GM12878 (cell line): ENCODE measurements around the gene SYNGR2. TPM values are rescaled to one million over a fixed set of nuclear protein-coding genes. Genes with fewer than 3 reads are reported as not detected.

ENCODE experiments used
- EGR1 ChIP-seq, 2 experiments: IDR thresholded peaks; 1 replicate in 1 of 2; 2 replicates in 1 of 2; pipeline ENCODE4 v1.6.1; 2011 to 2012; ENCODE audit warnings: low read depth in 2 of 2, low read length in 2 of 2, borderline replicate concordance in 1 of 2, mild to moderate bottlenecking in 1 of 2, moderate library complexity in 1 of 2
- FOXM1 ChIP-seq: IDR thresholded peaks from 2 replicates; pipeline ENCODE4 v1.6.1; 2012; ENCODE audit warnings: low read depth, mild to moderate bottlenecking, inconsistent platforms, low read length, moderate library complexity
- HDGF ChIP-seq: fragments of 450-650 bp; IDR thresholded peaks from 2 replicates; pipeline ENCODE4 v1.6.1; 2016; ENCODE audit warnings: antibody characterized with exemption
- IKZF2 ChIP-seq, 2 experiments: fragments of 450-650 bp; IDR thresholded peaks; 2 replicates each; pipeline ENCODE4 v1.6.1; 2017; ENCODE audit warnings: mild to moderate bottlenecking in 2 of 2, moderate library complexity in 2 of 2
- MYC ChIP-seq: IDR thresholded peaks from 2 replicates; pipeline ENCODE4 v1.6.1; 2011; ENCODE audit warnings: mild to moderate bottlenecking, low read length, moderate library complexity, inconsistent platforms; ENCODE audit not compliant: insufficient read depth, insufficient replicate concordance, insufficient read length, severe bottlenecking
- NR2C2 ChIP-seq: IDR thresholded peaks from 2 replicates; pipeline ENCODE4 v1.6.1; 2011; ENCODE audit warnings: borderline replicate concordance, low read depth; ENCODE audit not compliant: control insufficient read depth, insufficient read length
- POLR2A ChIP-seq: IDR thresholded peaks from 2 replicates; pipeline ENCODE4 v1.6.1; 2011; ENCODE audit warnings: low read depth, mild to moderate bottlenecking, low read length
- RAD21 ChIP-seq: IDR thresholded peaks from 2 replicates; pipeline ENCODE4 v1.6.1; 2011; ENCODE audit warnings: mild to moderate bottlenecking, low read depth, low read length, moderate library complexity; ENCODE audit not compliant: insufficient read depth
- SMC3 ChIP-seq: IDR thresholded peaks from 2 replicates; pipeline ENCODE4 v1.6.1; 2011; ENCODE audit warnings: low read length, improper control_type of control experiment, borderline replicate concordance
- SUZ12 ChIP-seq: fragments of 200-600 bp; sonication (generic); IDR thresholded peaks from one replicate; pipeline ENCODE4 v1.6.1; 2018; ENCODE audit warnings: antibody characterized with exemption, mild to moderate bottlenecking; ENCODE audit not compliant: unreplicated experiment
- YY1 ChIP-seq: IDR thresholded peaks from 2 replicates; pipeline ENCODE4 v1.6.1; 2011; ENCODE audit warnings: low read depth, mild to moderate bottlenecking, low read length
- ZBED1 ChIP-seq: IDR thresholded peaks from 2 replicates; pipeline ENCODE4 v1.6.1; 2016; ENCODE audit warnings: borderline replicate concordance
- ZBTB4 ChIP-seq: fragments of 450-650 bp; formaldehyde crosslinking; IDR thresholded peaks from 2 replicates; pipeline ENCODE4 v1.4.0; 2022; ENCODE audit warnings: mild to moderate bottlenecking, moderate library complexity
- ZNF217 ChIP-seq: fragments of 450-650 bp; IDR thresholded peaks from 2 replicates; pipeline ENCODE4 v1.6.1; 2017; ENCODE audit warnings: antibody characterized with exemption, mild to moderate bottlenecking
- ZNF24 ChIP-seq: fragments of 450-650 bp; IDR thresholded peaks from 2 replicates; pipeline ENCODE4 v1.6.1; 2017; ENCODE audit warnings: antibody characterized with exemption, mild to moderate bottlenecking
- polyA plus RNA-seq, 11 experiments: library from polyadenylated mRNA; depleted of rRNA in 4 of 11; unstranded in 6 of 11; stranded (reverse) in 5 of 11; fragments of >200 nt; fragmentation: Nextera tagmentation in 4 of 11; fragmentation: Illumina TruSeq in 1 of 11; extraction: Ambion mirVana in 4 of 11; extraction: Trizol in 1 of 11; gene quantifications; 1 replicate in 1 of 11; 2 replicates in 10 of 11; pipeline versions ENCODE4 v1.2.1 to v1.2.3, GENCODE V29; 2011 to 2016; ENCODE audit warnings: inconsistent platforms in 2 of 11, missing spikeins in 2 of 11, low read depth in 1 of 11
- total RNA-seq, 4 experiments: library from RNA; depleted of rRNA in 3 of 4; stranded (reverse); fragments of >200 nt in 3 of 4; fragmentation: Illumina TruSeq in 1 of 4; extraction: Trizol in 1 of 4; gene quantifications; 2 replicates each; pipeline versions ENCODE4 v1.2.1 to v1.2.3, GENCODE V29; 2013 to 2021

SYNGR2 gene
- total and polyA plus RNA-seq, 10 of the 15 experiments (the other 5 are each of a cell fraction or from before 2014, with no cell fraction given), result 4.4 to 529 (median 261) TPM

GRCh38 chr17:78133971-78134898 lies 34.1 kb upstream of the SYNGR2 start (continued):
- peak; percentile 100 for TF ChIP-seq HDGF
- TF ChIP-seq ZBTB4 (CRISPR knock-in tag), result no peak
- TF ChIP-seq SMC3, result peak; percentile 73
- peak; percentile 87 for TF ChIP-seq ZNF24
- TF ChIP-seq NR2C2, result no peak
- peak; percentile 65; the same call in 1 of the 2 replicates for TF ChIP-seq YY1
- TF ChIP-seq SUZ12, result no peak
- no peak for TF ChIP-seq FOXM1
- TF ChIP-seq ZBED1, result peak; percentile 51; the same call in 1 of the 2 replicates
- peak; percentile 93 for TF ChIP-seq MYC
- peak; percentile 24 to 64; a peak in 1 of 4 replicates for TF ChIP-seq IKZF2 (IDR thresholded peaks at IDR 0.05)
- 0 out of 2 replicates have a peak, but pooled peaks have one; percentile 69 for TF ChIP-seq ZNF217
- peak in 1 of 2 experiments; percentile 66; a peak in 2 of 3 replicates for TF ChIP-seq EGR1 (IDR thresholded peaks at IDR 0.05; ENCODE audit: borderline replicate concordance in 1 of 2, low read depth in 2 of 2, low read length in 2 of 2)
- peak; percentile 75 for TF ChIP-seq RAD21
- peak; percentile 76 for TF ChIP-seq POLR2A
- TF ChIP-seq, all 136 proteins: peak for 49
